Spleen (tissue), 7 donors: Measurements from ENCODE around the gene NAMPT.

ENCODE experiments used
- POLR2A ChIP-seq, 3 donors: fragments of 450-650 bp; IDR thresholded peaks; one replicate each; pipeline ENCODE4 v1.5.1; 2017; ENCODE audit warnings: antibody characterized with exemption in 3 of 3, mild to moderate bottlenecking in 1 of 3
- POLR2AphosphoS5 ChIP-seq, 3 donors: sonication (generic); formaldehyde crosslinking; IDR thresholded peaks; one replicate each; pipeline ENCODE4 v1.5.1; 2017; ENCODE audit warnings: antibody characterized with exemption in 3 of 3
- TF ChIP-seq, protein P1 (sequence below), 11 experiments: fragments of 200-600 bp in 7 of 11; fragments of 450-650 bp in 4 of 11; sonication (generic) in 4 of 11; IDR thresholded peaks in 8 of 11; conservative IDR thresholded peaks in 3 of 11; 1 replicate in 7 of 11; 2 replicates in 4 of 11; pipeline versions ENCODE4 v1.4.0 to v1.8.0; 2016 to 2021; ENCODE audit warnings: antibody characterized with exemption in 11 of 11, inconsistent platforms in 4 of 11, mild to moderate bottlenecking in 1 of 11
- donor health status: DM: no; HTN: no; CAD: no; lungs with moderate emphysema.
- donor health status: DM: no; HTN: no; CAD: no.
- donor health status: DM: no; HTN: no; CAD: no.

GRCh38 chr7:106218546-106218945 is 66.2 kb downstream of the NAMPT start:
- TF ChIP-seq, protein P1, sequence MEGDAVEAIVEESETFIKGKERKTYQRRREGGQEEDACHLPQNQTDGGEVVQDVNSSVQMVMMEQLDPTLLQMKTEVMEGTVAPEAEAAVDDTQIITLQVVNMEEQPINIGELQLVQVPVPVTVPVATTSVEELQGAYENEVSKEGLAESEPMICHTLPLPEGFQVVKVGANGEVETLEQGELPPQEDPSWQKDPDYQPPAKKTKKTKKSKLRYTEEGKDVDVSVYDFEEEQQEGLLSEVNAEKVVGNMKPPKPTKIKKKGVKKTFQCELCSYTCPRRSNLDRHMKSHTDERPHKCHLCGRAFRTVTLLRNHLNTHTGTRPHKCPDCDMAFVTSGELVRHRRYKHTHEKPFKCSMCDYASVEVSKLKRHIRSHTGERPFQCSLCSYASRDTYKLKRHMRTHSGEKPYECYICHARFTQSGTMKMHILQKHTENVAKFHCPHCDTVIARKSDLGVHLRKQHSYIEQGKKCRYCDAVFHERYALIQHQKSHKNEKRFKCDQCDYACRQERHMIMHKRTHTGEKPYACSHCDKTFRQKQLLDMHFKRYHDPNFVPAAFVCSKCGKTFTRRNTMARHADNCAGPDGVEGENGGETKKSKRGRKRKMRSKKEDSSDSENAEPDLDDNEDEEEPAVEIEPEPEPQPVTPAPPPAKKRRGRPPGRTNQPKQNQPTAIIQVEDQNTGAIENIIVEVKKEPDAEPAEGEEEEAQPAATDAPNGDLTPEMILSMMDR (IDR thresholded peaks at IDR 0.05 in 8 of 11, conservative IDR thresholded peaks at IDR 0.05 in 3 of 11): no peak
- TF ChIP-seq POLR2A (IDR thresholded peaks at IDR 0.05) (no peak), POLR2AphosphoS5 (IDR thresholded peaks at IDR 0.05) (no peak)
